Thyroid gland (tissue), 4 donors: ENCODE data around the gene HEATR9. TPM values are rescaled to one million over a fixed set of nuclear protein-coding genes. Genes with fewer than 3 reads are reported as not detected.
A peak's percentile ranks its signal among the peaks of the same experiment; 100 is the strongest.

Experiments
- DNase-seq, 2 donors: peaks; one replicate each; pipeline ENCODE4 v3.0.0-alpha.2; 2019
- H3K27ac ChIP-seq, 3 donors: fragments of 200-600 bp; sonication (generic); 1 replicate in 2 of 3; 2 replicates in 1 of 3; pipeline ENCODE4 v1.5.1; 2016 to 2019; ENCODE audit warnings: mild to moderate bottlenecking in 1 of 3, moderate library complexity in 1 of 3
- H3K27me3 ChIP-seq: fragments of 200-600 bp; sonication (generic); one replicate; pipeline ENCODE4 v1.5.1; 2019
- H3K36me3 ChIP-seq, 2 donors: fragments of 200-600 bp; sonication (generic); one replicate each; pipeline ENCODE4 v1.5.1; 2016 to 2019
- H3K4me1 ChIP-seq, 2 donors: fragments of 200-600 bp; sonication (generic); one replicate each; pipeline ENCODE4 v1.5.1; 2017 to 2019
- H3K4me3 ChIP-seq, 3 donors: fragments of 200-600 bp; sonication (generic); replicated peaks in 1 of 3; 1 replicate in 2 of 3; 2 replicates in 1 of 3; pipeline ENCODE4 v1.5.1; 2016; ENCODE audit warnings: mild to moderate bottlenecking in 1 of 3
- H3K9me3 ChIP-seq: fragments of 200-600 bp; sonication (generic); one replicate; pipeline ENCODE4 v1.5.1; 2017
- CTCF ChIP-seq, 6 experiments: fragments of 200-600 bp in 3 of 6; fragments of 450-650 bp in 3 of 6; sonication (generic) in 3 of 6; IDR thresholded peaks; one replicate each; pipeline ENCODE4 v1.5.1; 2016 to 2019; ENCODE audit warnings: antibody characterized with exemption in 6 of 6, mild to moderate bottlenecking in 2 of 6, inconsistent platforms in 1 of 6, moderate library complexity in 1 of 6
- POLR2A ChIP-seq, 2 donors: fragments of 450-650 bp; IDR thresholded peaks; one replicate each; pipeline ENCODE4 v1.6.1; 2017; ENCODE audit warnings: antibody characterized with exemption in 2 of 2, mild to moderate bottlenecking in 2 of 2, moderate library complexity in 1 of 2
- WGBS, 2 donors: methylation state at CpG; one replicate each; pipeline ENCODE4 v1.1.5; 2017; 5-methylcytosine and 5-hydroxymethylcytosine counted together
- intact Hi-C: fragments of 100-400 bp; cut with DNase I; formaldehyde crosslinking; loops from one replicate; pipeline ENCODE4 v1.15.1; 2023
- total RNA-seq, 4 donors: library from RNA; depleted of rRNA; stranded (reverse); fragments of >200 nt; gene quantifications; one replicate each; pipeline ENCODE4 v1.2.3, GENCODE V29; 2016

Gene HEATR9
- total RNA-seq, 4 donors from 2014 or later = 0.40 TPM; not detected in 3

- intact Hi-C loops = no loop called here
- no peak for TF ChIP-seq POLR2A (IDR thresholded peaks at IDR 0.05)
- TF ChIP-seq CTCF (IDR thresholded peaks at IDR 0.05) = no peak
- Histone ChIP-seq H3K4me1 (peaks cover 5 to 15% of the 10 kb centered on the region in 2 donors), H3K4me3 (no peak overlapping the region), H3K27me3 (no peaks in the 10 kb centered on the region), H3K9me3 (no peaks in the 10 kb centered on the region), H3K27ac (no peak overlapping the region), H3K36me3 (peaks cover 3 to 13% of the 10 kb centered on the region in 2 donors)
- 61 to 72% methylated on average over 4 to 5 of the region's 5 CpGs for WGBS, 2 donors
- DNase-seq = peak; percentile 53 to 61
Observed at GRCh38 chr17:35816723-35817122, 52.0 kb downstream of the HEATR9 start.

- Histone ChIP-seq H3K4me3 (no peak overlapping the region), H3K27ac (no peak overlapping the region), H3K27me3 (no peaks in the 10 kb centered on the region), H3K4me1 (peaks cover 21 to 27% of the 10 kb centered on the region in 2 donors), H3K36me3 (no peaks in the 10 kb centered on the region), H3K9me3 (no peaks in the 10 kb centered on the region)
- 89% methylated on average over 5 of the region's 5 CpGs for WGBS, 2 donors
- no peak for TF ChIP-seq CTCF (IDR thresholded peaks at IDR 0.05)
- TF ChIP-seq POLR2A (IDR thresholded peaks at IDR 0.05) = no peak
- DNase-seq = no peak
- intact Hi-C loops = no loop called here
Observed at GRCh38 chr17:35812456-35812855, 56.2 kb downstream of the HEATR9 start.

- 86 to 89% methylated on average over 6 of the region's 6 CpGs for WGBS, 2 donors
- no peaks in the 10 kb centered on the region for H3K9me3 ChIP-seq
- H3K27me3 ChIP-seq = no peaks in the 10 kb centered on the region
- no peak for DNase-seq
- TF ChIP-seq POLR2A (IDR thresholded peaks at IDR 0.05) (no peak), CTCF (IDR thresholded peaks at IDR 0.05) (no peak)
- intact Hi-C loops = no loop called here
- peaks cover 21 to 27% of the 10 kb centered on the region in 2 donors for H3K4me1 ChIP-seq
- H3K27ac ChIP-seq = no peak overlapping the region
- no peak overlapping the region for H3K4me3 ChIP-seq
- H3K36me3 ChIP-seq = no peaks in the 10 kb centered on the region
Observed at GRCh38 chr17:35811759-35812158, 56.9 kb downstream of the HEATR9 start.

GRCh38 chr17:35809855-35810461, 58.7 kb downstream of the HEATR9 start:
- Histone ChIP-seq H3K9me3 (no peaks in the 10 kb centered on the region), H3K36me3 (no peaks in the 10 kb centered on the region), H3K4me1 (peaks cover 20 to 21% of the 10 kb centered on the region in 2 donors), H3K4me3 (peak overlapping the region; percentile 47 to 89 (median 70)), H3K27me3 (no peaks in the 10 kb centered on the region), H3K27ac (peak overlapping the region; percentile 74 to 97 (median 92))
- no peak for TF ChIP-seq CTCF (IDR thresholded peaks at IDR 0.05)
- TF ChIP-seq POLR2A (IDR thresholded peaks at IDR 0.05) = no peak
- intact Hi-C loops = no loop called here
- DNase-seq = no peak
- WGBS, 2 donors = 0 to 1% methylated on average over 16 to 24 of the region's 24 CpGs

GRCh38 chr17:35808962-35809854, 59.5 kb downstream of the HEATR9 start, which contains the start of gene TAF15:
Gene TAF15 (plus strand): TSS chr17:35809484. CDS start chr17:35809570, 86 bp downstream.
- peak; percentile 96 to 97 for DNase-seq
- peaks cover 21 to 23% of the 10 kb centered on the region in 2 donors for H3K4me1 ChIP-seq

More at GRCh38 chr17:35808962-35809854, 59.5 kb downstream of the HEATR9 start, which contains the start of gene TAF15:
- H3K27ac ChIP-seq = peak within 1 kb of the TSS; percentile 74 to 97 (median 92)
- no peaks in the 10 kb centered on the region for H3K9me3 ChIP-seq
- TF ChIP-seq POLR2A (IDR thresholded peaks at IDR 0.05) (peak; percentile 95 to 99), CTCF (IDR thresholded peaks at IDR 0.05) (peak in 5 of 6 experiments; percentile 21 to 86 (median 73))
- no peaks in the 10 kb centered on the region for H3K36me3 ChIP-seq
- intact Hi-C loops = no loop called here
- peak within 1 kb of the TSS; percentile 47 to 89 (median 70) for H3K4me3 ChIP-seq
- no peaks in the 10 kb centered on the region for H3K27me3 ChIP-seq
- 1% methylated on average over 30 to 31 of the region's 71 CpGs for WGBS, 2 donors
